OCI-LY7 (cell line): Measurements from ENCODE around the gene MUC3A. TPM values are rescaled to one million over a fixed set of nuclear protein-coding genes. Genes with fewer than 3 reads are reported as not detected.
"Not testable (repeated sequence)": the region's sequence is repeated elsewhere in the genome, so short reads cannot be mapped to it uniquely, and the experiment has no call there.

Experiments
- BruUV-seq: library from RNA; stranded (reverse); fragments of 400-500 nt; replicated peaks from 2 replicates; lab custom pipeline; 2021; lab: Mats Ljungman, UMichigan
- CTCF ChIA-PET: fragments of 300-600 bp; sonication (Branson Sonifier 250); formaldehyde crosslinking; loops from one replicate; lab custom pipeline; 2022; ENCODE audit warnings: antibody characterized with exemption; ENCODE audit not compliant: unreplicated experiment; lab: Charles Lee
- POLR2A ChIA-PET: fragments of 300-600 bp; sonication (Branson Sonifier 250); formaldehyde crosslinking; loops from one replicate; lab custom pipeline; 2022; ENCODE audit warnings: antibody characterized with exemption; lab: Charles Lee
- DNase-seq: peaks from one replicate; pipeline ENCODE4 v3.0.0-alpha.2; 2015; ENCODE audit warnings: low spot score
- H2AFZ ChIP-seq: fragments of 200-600 bp; sonication (generic), shearing (Covaris generic); 2 replicates; pipeline ENCODE4 v1.6.1; 2014; ENCODE audit warnings: mild to moderate bottlenecking, antibody characterized with exemption, low read length, moderate library complexity
- H3K27ac ChIP-seq: fragments of 200-600 bp; sonication (generic); 2 replicates; pipeline ENCODE4 v1.5.1; 2014; ENCODE audit warnings: mixed run types, low read depth, mild to moderate bottlenecking, moderate library complexity, low read length, inconsistent platforms; ENCODE audit not compliant: poor library complexity, severe bottlenecking
- H3K36me3 ChIP-seq: fragments of 200-600 bp; sonication (generic); 2 replicates; pipeline ENCODE4 v1.6.1; 2014; ENCODE audit warnings: mild to moderate bottlenecking, antibody characterized with exemption, low read length, moderate library complexity, mixed read lengths; ENCODE audit not compliant: insufficient read depth
- H3K4me1 ChIP-seq: fragments of 200-600 bp; sonication (generic); 2 replicates; pipeline ENCODE4 v1.5.1; 2014; ENCODE audit warnings: mild to moderate bottlenecking, low read length; ENCODE audit not compliant: insufficient read depth, poor library complexity, severe bottlenecking
- H3K4me2 ChIP-seq: fragments of 200-600 bp; sonication (generic); 2 replicates; pipeline ENCODE4 v1.6.1; 2014; ENCODE audit warnings: mild to moderate bottlenecking, low read length
- H3K4me3 ChIP-seq: fragments of 200-600 bp; sonication (generic); 2 replicates; pipeline ENCODE4 v1.5.1; 2014; ENCODE audit warnings: mild to moderate bottlenecking, low read depth, low read length; ENCODE audit not compliant: poor library complexity, severe bottlenecking
- H3K79me2 ChIP-seq: fragments of 200-600 bp; sonication (generic); 2 replicates; pipeline ENCODE4 v1.6.1; 2016; ENCODE audit warnings: low read depth, mild to moderate bottlenecking, low read length, moderate library complexity, mixed read lengths; ENCODE audit not compliant: insufficient read depth
- H3K9me2 ChIP-seq: fragments of 200-600 bp; sonication (generic); 2 replicates; pipeline ENCODE4 v1.6.1; 2016; ENCODE audit warnings: mild to moderate bottlenecking, low read length, mixed read lengths; ENCODE audit not compliant: insufficient read depth
- H3K9me3 ChIP-seq: fragments of 200-600 bp; sonication (generic); 2 replicates; pipeline ENCODE4 v1.6.1; 2014; ENCODE audit warnings: mild to moderate bottlenecking, mixed run types, low read length, mixed read lengths
- H4K20me1 ChIP-seq: fragments of 200-600 bp; sonication (generic); 2 replicates; pipeline ENCODE4 v1.6.1; 2014; ENCODE audit warnings: mild to moderate bottlenecking, antibody characterized with exemption, low read length, moderate library complexity, mixed read lengths; ENCODE audit not compliant: insufficient read depth
- CTCF ChIP-seq: fragments of 200-600 bp; sonication (generic); conservative IDR thresholded peaks from 2 replicates; pipeline ENCODE4 v1.5.1; 2014; ENCODE audit warnings: mild to moderate bottlenecking, antibody characterized with exemption, low read length, moderate library complexity, mixed read lengths
- EZH2phosphoT487 ChIP-seq: fragments of 200-600 bp; sonication (generic); IDR thresholded peaks from 2 replicates; pipeline ENCODE4 v1.6.1; 2018; ENCODE audit warnings: low read depth, borderline replicate concordance, mild to moderate bottlenecking, mixed run types, antibody characterized with exemption, low read length, moderate library complexity, mixed read lengths
- intact Hi-C: fragments of 100-400 bp; cut with micrococcal nuclease; formaldehyde crosslinking; loops from one replicate; pipeline ENCODE4 v1.10.0; 2022; ENCODE audit not compliant: unreplicated experiment
- total RNA-seq, 2 experiments: library from RNA; depleted of rRNA in 1 of 2; stranded (reverse); fragments of >200 nt in 1 of 2; shearing (Covaris generic) in 1 of 2; gene quantifications; 2 replicates each; pipeline ENCODE4 v1.2.3, GENCODE V29; 2014 to 2022

MUC3A gene
- total RNA-seq, 2 experiments from 2014 or later = not detected

DNA sequence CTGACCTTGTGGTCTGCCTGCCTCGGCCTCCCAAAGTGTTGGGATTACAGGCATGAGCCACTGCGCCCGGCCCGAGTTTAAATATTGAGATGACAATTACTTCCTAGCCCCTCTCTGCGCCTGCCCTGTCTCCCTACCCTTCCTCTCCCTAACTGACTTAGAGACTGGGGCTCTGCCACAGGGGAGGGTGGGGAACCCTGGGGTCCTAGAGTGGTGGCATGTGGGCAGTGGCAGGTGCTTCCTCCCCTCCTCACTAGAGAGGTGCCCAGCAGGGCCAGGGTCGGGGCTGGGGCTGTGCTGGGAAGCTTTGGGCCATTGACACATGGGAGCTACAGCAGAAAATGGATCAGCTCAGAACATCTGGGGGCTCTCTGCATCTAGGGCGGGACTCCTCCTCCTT, 46.7 kb upstream of the MUC3A start:
- no peaks in the 10 kb centered on the region for H3K9me2 ChIP-seq
- no peaks in the 10 kb centered on the region for H3K9me3 ChIP-seq
- TF ChIP-seq CTCF = no peak
- no peak for TF ChIP-seq EZH2phosphoT487
- POLR2A ChIA-PET = no interaction called here
- H3K36me3 ChIP-seq = no peaks in the 10 kb centered on the region
- H3K79me2 ChIP-seq = no peaks in the 10 kb centered on the region
- no peak overlapping the region for H3K4me3 ChIP-seq
- intact Hi-C loops = no loop called here
- CTCF ChIA-PET = no interaction called here
- no peaks in the 10 kb centered on the region for H4K20me1 ChIP-seq
- no TSS peak for BruUV-seq
- no peak overlapping the region for H3K27ac ChIP-seq
- no peaks in the 10 kb centered on the region for H3K4me1 ChIP-seq
- no peak overlapping the region for H3K4me2 ChIP-seq
- DNase-seq = no peak
- no peak overlapping the region for H2AFZ ChIP-seq

- intact Hi-C loops = no loop called here
- POLR2A ChIA-PET = no interaction called here
Observed at GRCh38 chr7:100908512-100908911, 40.8 kb upstream of the MUC3A start.

DNA sequence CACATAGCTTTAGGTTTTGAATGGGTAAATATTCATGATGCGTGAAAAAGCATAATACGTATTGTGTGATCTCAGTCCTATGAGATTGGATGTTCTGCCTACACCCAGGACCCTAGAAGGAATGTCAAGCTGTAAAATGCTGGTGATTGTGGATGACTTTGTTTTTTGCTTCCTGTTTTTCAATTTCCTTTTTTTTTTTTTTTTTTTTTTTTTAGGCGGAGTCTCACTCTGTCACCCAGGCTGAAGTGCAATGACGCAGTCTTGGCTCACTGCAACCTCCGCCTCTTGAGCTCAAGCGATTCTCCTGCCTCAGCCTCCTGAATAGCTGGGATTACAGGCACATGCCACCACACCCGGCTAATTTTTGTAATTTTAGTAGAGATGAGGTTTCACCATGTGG, 38.9 kb upstream of the MUC3A start:
- CTCF ChIA-PET, H3K27ac ChIP-seq, BruUV-seq, H3K36me3 ChIP-seq, DNase-seq, intact Hi-C loops, H4K20me1 ChIP-seq, H2AFZ ChIP-seq, H3K9me2 ChIP-seq, H3K79me2 ChIP-seq, H3K4me1 ChIP-seq, H3K4me2 ChIP-seq, H3K9me3 ChIP-seq, H3K4me3 ChIP-seq: not testable (repeated sequence)
- POLR2A ChIA-PET = interaction anchor here (0.6 to 1.2 kb wide), 3 partner anchors 30 to 1962 kb away, joined by 3 to 8 read pairs (median 3); no protein-coding TSS in a partner anchor

More at GRCh38 chr7:100908512-100908911, 40.8 kb upstream of the MUC3A start:
- TF ChIP-seq CTCF = no peak
- no peak for TF ChIP-seq EZH2phosphoT487
- CTCF ChIA-PET = no interaction called here
- Histone ChIP-seq H3K79me2 (no peaks in the 10 kb centered on the region), H3K27ac (no peak overlapping the region), H4K20me1 (no peaks in the 10 kb centered on the region), H3K4me2 (no peak overlapping the region), H3K4me3 (no peak overlapping the region), H3K36me3 (no peaks in the 10 kb centered on the region), H3K9me2 (no peaks in the 10 kb centered on the region), H3K4me1 (no peaks in the 10 kb centered on the region), H2AFZ (no peak overlapping the region), H3K9me3 (no peaks in the 10 kb centered on the region)
- BruUV-seq = no TSS peak
- no peak for DNase-seq
